CD4-positive, alpha-beta T cell treated with Interleukin-15 for 1 hour (primary cell): ENCODE results near the gene RANGRF.

Experiments used
- DNase-seq: peaks from one replicate; pipeline ENCODE4 v3.0.0-alpha.2; 2020

The RANGRF gene

GRCh38 chr17:8315764-8316217 is 27.3 kb downstream of the RANGRF start:
- no peak for DNase-seq

GRCh38 chr17:8318010-8318935 is 29.8 kb downstream of the RANGRF start:
- no peak for DNase-seq

- DNase-seq = no peak
These were observed 31.8 kb downstream of the RANGRF start for GRCh38 chr17:8320262-8320661.

- no peak for DNase-seq
These were observed 32.5 kb downstream of the RANGRF start for GRCh38 chr17:8320990-8321389.

GRCh38 chr17:8322061-8322460 is 33.6 kb downstream of the RANGRF start:
- DNase-seq = no peak

GRCh38 chr17:8324132-8324531 is 35.7 kb downstream of the RANGRF start:
- DNase-seq = no peak

GRCh38 chr17:8324923-8325322 is 36.5 kb downstream of the RANGRF start:
- DNase-seq = no peak

- DNase-seq = no peak
These were observed 38.2 kb downstream of the RANGRF start for GRCh38 chr17:8326511-8327302.

GRCh38 chr17:8327303-8327649 is 38.8 kb downstream of the RANGRF start:
- DNase-seq = no peak

- DNase-seq = no peak
These were observed 43.7 kb downstream of the RANGRF start for GRCh38 chr17:8332128-8332527.

GRCh38 chr17:8332688-8333087 is 44.2 kb downstream of the RANGRF start:
- no peak for DNase-seq

GRCh38 chr17:8333281-8333680 is 44.8 kb downstream of the RANGRF start:
- no peak for DNase-seq

GRCh38 chr17:8337802-8338752 is 49.6 kb downstream of the RANGRF start:
- DNase-seq = no peak

GRCh38 chr17:8338753-8339140 is 50.3 kb downstream of the RANGRF start:
- no peak for DNase-seq

- DNase-seq = no peak
These were observed 51.1 kb downstream of the RANGRF start, which contains the start of gene ODF4 for GRCh38 chr17:8339540-8339939. ODF4 (plus strand) TSS chr17:8339840; CDS start chr17:8340052, 212 bp downstream.
